Mesothelial cell of epicardium (in vitro differentiated cells): ENCODE data around the gene GPR18. TPM values are rescaled to one million over a fixed set of nuclear protein-coding genes. Genes with fewer than 3 reads are reported as not detected.

Experiments used
- DNase-seq, 2 experiments: peaks; one replicate each; pipeline ENCODE4 v3.0.0; 2021; ENCODE audit warnings: low spot score in 2 of 2; ENCODE audit not compliant: unreplicated experiment in 2 of 2
- H3K27ac Mint-ChIP-seq: 2 replicates; pipeline ENCODE4 v1.8.0; 2021; ENCODE audit warnings: mixed read lengths
- H3K27me3 Mint-ChIP-seq: 2 replicates; pipeline ENCODE4 v1.8.0; 2021; ENCODE audit warnings: low read depth, mixed read lengths
- H3K36me3 Mint-ChIP-seq: 2 replicates; pipeline ENCODE4 v1.8.0; 2021; ENCODE audit warnings: mixed read lengths
- H3K4me1 Mint-ChIP-seq: 2 replicates; pipeline ENCODE4 v1.8.0; 2021; ENCODE audit warnings: mixed read lengths
- H3K4me3 Mint-ChIP-seq: 2 replicates; pipeline ENCODE4 v1.8.0; 2021; ENCODE audit warnings: mild to moderate bottlenecking, moderate library complexity, mixed read lengths
- H3K9me3 Mint-ChIP-seq: 2 replicates; pipeline ENCODE4 v1.8.0; 2021; ENCODE audit warnings: mixed read lengths
- CTCF ChIP-seq: fragments of 200-600 bp; sonication (generic); IDR thresholded peaks from one replicate; pipeline ENCODE4 v1.5.0; 2021; ENCODE audit warnings: antibody characterized with exemption; ENCODE audit not compliant: unreplicated experiment
- total RNA-seq: library from RNA; stranded (reverse); gene quantifications from 3 replicates; pipeline ENCODE4 v1.2.1, GENCODE V29; 2021

GPR18 gene
- total RNA-seq, 1 donor from 2014 or later, result not detected

DNA sequence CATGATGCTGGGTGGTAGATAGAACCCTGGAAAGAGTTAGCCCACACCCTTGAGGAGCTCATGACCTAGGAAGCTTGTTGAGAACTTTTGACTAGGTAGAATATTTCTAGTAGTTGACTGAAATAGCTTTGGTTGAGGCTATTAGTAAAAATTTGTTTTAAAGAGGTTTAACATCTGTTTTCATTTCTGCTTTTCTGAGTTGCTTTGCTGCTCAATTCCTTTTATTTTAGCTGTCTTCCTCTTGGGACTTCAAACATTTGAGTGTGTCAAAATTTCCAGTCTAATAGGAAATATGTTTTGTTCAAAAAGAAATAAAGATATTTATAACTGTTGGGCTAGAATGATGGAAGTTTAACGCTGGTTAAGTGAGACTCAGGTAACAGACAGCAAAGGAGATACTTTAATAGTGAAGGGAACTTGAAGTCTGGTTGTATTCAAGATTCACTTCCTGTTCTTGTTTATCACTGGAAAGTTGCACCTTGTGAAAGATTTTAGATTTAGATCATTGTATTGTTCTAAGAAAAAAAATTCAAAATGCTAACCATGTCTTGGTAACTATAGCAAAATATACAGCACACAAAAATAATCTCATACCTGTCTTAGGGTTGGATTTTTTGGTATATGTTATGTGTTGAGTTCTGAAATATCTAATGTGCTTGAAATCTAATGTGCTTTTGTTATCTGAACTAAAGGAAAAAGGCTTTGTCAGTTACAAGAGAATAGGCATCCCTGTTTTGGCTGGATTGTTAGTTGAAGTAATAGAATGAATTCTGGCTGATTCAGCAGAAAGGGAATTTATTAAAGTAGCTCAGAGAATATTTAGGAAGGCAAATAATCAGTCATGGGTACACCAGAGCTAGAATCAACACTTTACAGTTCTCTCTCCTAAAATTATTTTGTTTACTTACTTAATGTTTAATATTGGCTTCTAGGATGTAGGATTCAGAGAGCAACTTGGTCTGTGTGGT is 24.4 kb upstream of the GPR18 start:
- Mint-ChIP-seq H3K27me3 (no peaks in the 10 kb centered on the region), H3K4me1 (peaks cover 6% of the 10 kb centered on the region), H3K27ac (peak overlapping the region; percentile 80), H3K4me3 (no peak overlapping the region), H3K9me3 (no peaks in the 10 kb centered on the region), H3K36me3 (peaks cover 10% of the 10 kb centered on the region)
- TF ChIP-seq CTCF, result no peak
- DNase-seq, result no peak

- no peaks in the 10 kb centered on the region for H3K9me3 Mint-ChIP-seq
- no peak overlapping the region for H3K27ac Mint-ChIP-seq
- H3K27me3 Mint-ChIP-seq, result no peaks in the 10 kb centered on the region
- H3K4me1 Mint-ChIP-seq, result peaks cover 6% of the 10 kb centered on the region
- TF ChIP-seq CTCF, result no peak
- peaks cover 8% of the 10 kb centered on the region for H3K36me3 Mint-ChIP-seq
- H3K4me3 Mint-ChIP-seq, result no peak overlapping the region
- no peak for DNase-seq
Observed at GRCh38 chr13:99281811-99282263, 23.7 kb upstream of the GPR18 start.

DNA sequence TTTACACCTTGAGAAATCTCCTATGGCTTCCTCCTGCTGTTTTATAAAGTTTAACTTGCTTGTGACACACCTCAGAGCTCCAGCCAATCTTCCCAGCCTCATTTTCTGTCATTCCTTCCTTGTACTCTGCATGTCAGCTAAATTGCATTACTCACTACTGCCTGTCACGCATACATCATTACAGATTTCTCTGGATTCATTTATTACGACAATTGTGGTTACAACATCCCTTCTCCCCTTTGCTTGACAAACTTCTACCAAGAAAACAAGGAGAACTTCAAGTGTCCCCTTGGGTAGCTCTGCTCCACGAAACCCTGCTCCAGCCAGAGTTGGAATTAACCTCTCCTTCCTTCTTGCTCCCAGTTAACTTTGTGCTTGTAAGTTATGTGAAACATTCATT is 22.0 kb upstream of the GPR18 start:
- H3K36me3 Mint-ChIP-seq, result peaks cover 10% of the 10 kb centered on the region
- DNase-seq, result no peak
- peaks cover 6% of the 10 kb centered on the region for H3K4me1 Mint-ChIP-seq
- H3K27me3 Mint-ChIP-seq, result no peaks in the 10 kb centered on the region
- no peak overlapping the region for H3K27ac Mint-ChIP-seq
- no peaks in the 10 kb centered on the region for H3K9me3 Mint-ChIP-seq
- TF ChIP-seq CTCF, result no peak
- no peak overlapping the region for H3K4me3 Mint-ChIP-seq

- DNase-seq, result no peak
- Mint-ChIP-seq H3K27ac (no peak overlapping the region), H3K4me1 (peaks cover 6% of the 10 kb centered on the region), H3K36me3 (peaks cover 10% of the 10 kb centered on the region), H3K9me3 (no peaks in the 10 kb centered on the region), H3K4me3 (no peak overlapping the region), H3K27me3 (no peaks in the 10 kb centered on the region)
- TF ChIP-seq CTCF, result no peak
Observed at GRCh38 chr13:99279637-99280036, 21.5 kb upstream of the GPR18 start.

DNA sequence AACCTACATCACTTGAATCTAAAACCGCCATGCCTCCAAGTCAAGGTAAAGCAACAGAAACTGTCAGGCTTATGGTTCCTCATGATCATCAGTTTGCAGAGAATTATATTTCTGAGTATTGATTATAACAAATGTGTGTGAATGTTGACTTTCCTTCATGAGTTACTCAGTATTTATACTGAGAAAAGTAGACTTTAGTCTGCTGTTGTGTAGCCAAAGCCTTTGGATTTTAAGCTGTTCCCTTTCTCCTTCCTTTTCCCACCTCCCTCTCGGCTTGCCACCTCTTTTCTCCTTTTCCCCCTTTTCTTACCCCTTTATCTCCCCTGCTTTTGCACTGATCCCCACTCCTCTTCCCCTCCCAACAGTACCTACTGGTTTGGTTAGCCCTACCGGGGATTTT is 20.7 kb upstream of the GPR18 start:
- Mint-ChIP-seq H3K27ac (no peak overlapping the region), H3K4me3 (no peak overlapping the region), H3K27me3 (no peaks in the 10 kb centered on the region), H3K4me1 (peaks cover 3% of the 10 kb centered on the region), H3K36me3 (peaks cover 10% of the 10 kb centered on the region), H3K9me3 (no peaks in the 10 kb centered on the region)
- no peak for TF ChIP-seq CTCF
- DNase-seq, result no peak
